Panc1 (cell line): ENCODE data around the gene DNAH6.

Source experiments
- POLR2AphosphoS5 ChIP-seq: IDR thresholded peaks from 2 replicates; pipeline ENCODE4 v1.6.1; 2012; ENCODE audit warnings: mild to moderate bottlenecking, low read depth, low read length, moderate library complexity
- SIN3A ChIP-seq: IDR thresholded peaks from 2 replicates; pipeline ENCODE4 v1.6.1; 2012; ENCODE audit warnings: low read depth, mild to moderate bottlenecking, low read length, moderate library complexity, borderline replicate concordance; ENCODE audit not compliant: insufficient read depth
- TCF7L2 ChIP-seq: IDR thresholded peaks from 2 replicates; pipeline ENCODE4 v1.6.1; 2011; ENCODE audit warnings: mild to moderate bottlenecking, low read depth, low read length, inconsistent platforms
- TF ChIP-seq, protein P1 (sequence below), 2 experiments: IDR thresholded peaks; 2 replicates each; pipeline ENCODE4 v1.6.1; 2011 to 2012; ENCODE audit warnings: low read depth in 2 of 2, control low read depth in 1 of 2, low read length in 1 of 2, mild to moderate bottlenecking in 1 of 2, moderate library complexity in 1 of 2; ENCODE audit not compliant: insufficient read depth in 1 of 2
- TF ChIP-seq, protein P2 (sequence below): fragments of 450-650 bp; IDR thresholded peaks from 2 replicates; pipeline ENCODE4 v1.5.1; 2017; ENCODE audit warnings: mild to moderate bottlenecking

- TF ChIP-seq, protein P1, sequence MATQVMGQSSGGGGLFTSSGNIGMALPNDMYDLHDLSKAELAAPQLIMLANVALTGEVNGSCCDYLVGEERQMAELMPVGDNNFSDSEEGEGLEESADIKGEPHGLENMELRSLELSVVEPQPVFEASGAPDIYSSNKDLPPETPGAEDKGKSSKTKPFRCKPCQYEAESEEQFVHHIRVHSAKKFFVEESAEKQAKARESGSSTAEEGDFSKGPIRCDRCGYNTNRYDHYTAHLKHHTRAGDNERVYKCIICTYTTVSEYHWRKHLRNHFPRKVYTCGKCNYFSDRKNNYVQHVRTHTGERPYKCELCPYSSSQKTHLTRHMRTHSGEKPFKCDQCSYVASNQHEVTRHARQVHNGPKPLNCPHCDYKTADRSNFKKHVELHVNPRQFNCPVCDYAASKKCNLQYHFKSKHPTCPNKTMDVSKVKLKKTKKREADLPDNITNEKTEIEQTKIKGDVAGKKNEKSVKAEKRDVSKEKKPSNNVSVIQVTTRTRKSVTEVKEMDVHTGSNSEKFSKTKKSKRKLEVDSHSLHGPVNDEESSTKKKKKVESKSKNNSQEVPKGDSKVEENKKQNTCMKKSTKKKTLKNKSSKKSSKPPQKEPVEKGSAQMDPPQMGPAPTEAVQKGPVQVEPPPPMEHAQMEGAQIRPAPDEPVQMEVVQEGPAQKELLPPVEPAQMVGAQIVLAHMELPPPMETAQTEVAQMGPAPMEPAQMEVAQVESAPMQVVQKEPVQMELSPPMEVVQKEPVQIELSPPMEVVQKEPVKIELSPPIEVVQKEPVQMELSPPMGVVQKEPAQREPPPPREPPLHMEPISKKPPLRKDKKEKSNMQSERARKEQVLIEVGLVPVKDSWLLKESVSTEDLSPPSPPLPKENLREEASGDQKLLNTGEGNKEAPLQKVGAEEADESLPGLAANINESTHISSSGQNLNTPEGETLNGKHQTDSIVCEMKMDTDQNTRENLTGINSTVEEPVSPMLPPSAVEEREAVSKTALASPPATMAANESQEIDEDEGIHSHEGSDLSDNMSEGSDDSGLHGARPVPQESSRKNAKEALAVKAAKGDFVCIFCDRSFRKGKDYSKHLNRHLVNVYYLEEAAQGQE (IDR thresholded peaks at IDR 0.05; ENCODE audit: insufficient read depth in 1 of 2, low read depth in 2 of 2, low read length in 1 of 2), result no peak
- TF ChIP-seq, protein P2, sequence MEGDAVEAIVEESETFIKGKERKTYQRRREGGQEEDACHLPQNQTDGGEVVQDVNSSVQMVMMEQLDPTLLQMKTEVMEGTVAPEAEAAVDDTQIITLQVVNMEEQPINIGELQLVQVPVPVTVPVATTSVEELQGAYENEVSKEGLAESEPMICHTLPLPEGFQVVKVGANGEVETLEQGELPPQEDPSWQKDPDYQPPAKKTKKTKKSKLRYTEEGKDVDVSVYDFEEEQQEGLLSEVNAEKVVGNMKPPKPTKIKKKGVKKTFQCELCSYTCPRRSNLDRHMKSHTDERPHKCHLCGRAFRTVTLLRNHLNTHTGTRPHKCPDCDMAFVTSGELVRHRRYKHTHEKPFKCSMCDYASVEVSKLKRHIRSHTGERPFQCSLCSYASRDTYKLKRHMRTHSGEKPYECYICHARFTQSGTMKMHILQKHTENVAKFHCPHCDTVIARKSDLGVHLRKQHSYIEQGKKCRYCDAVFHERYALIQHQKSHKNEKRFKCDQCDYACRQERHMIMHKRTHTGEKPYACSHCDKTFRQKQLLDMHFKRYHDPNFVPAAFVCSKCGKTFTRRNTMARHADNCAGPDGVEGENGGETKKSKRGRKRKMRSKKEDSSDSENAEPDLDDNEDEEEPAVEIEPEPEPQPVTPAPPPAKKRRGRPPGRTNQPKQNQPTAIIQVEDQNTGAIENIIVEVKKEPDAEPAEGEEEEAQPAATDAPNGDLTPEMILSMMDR, result no peak
- TF ChIP-seq SIN3A (no peak), TCF7L2 (no peak), POLR2AphosphoS5 (no peak)
Measured at GRCh38 chr2:84478867-84479266, 37.4 kb upstream of the DNAH6 start.
